HG03066 (cell line): ENCODE measurements around the gene PLCG2.
"Not testable (repeated sequence)": the region's sequence is repeated elsewhere in the genome, so short reads cannot be mapped to it uniquely, and the experiment has no call there.

ENCODE experiments used
- ATAC-seq: cut with Tn5 transposase; IDR thresholded peaks from one replicate; pipeline ENCODE4 v1.9.1; 2021; ENCODE audit warnings: low read depth; ENCODE audit not compliant: unreplicated experiment

The PLCG2 gene

GRCh38 chr16:81786868-81787267, 7.8 kb downstream of the PLCG2 start:
- no peak for ATAC-seq

- no peak for ATAC-seq
Observed at GRCh38 chr16:81787659-81788058, 8.6 kb downstream of the PLCG2 start.

- ATAC-seq, result no peak
Observed at GRCh38 chr16:81790277-81790676, 11.2 kb downstream of the PLCG2 start.

GRCh38 chr16:81790830-81791435, 11.8 kb downstream of the PLCG2 start:
- no peak for ATAC-seq

- no peak for ATAC-seq
Observed at GRCh38 chr16:81792828-81793227, 13.7 kb downstream of the PLCG2 start.

- ATAC-seq, result no peak
Observed at GRCh38 chr16:81795193-81795592, 16.1 kb downstream of the PLCG2 start.

- no peak for ATAC-seq
Observed at GRCh38 chr16:81796035-81796434, 16.9 kb downstream of the PLCG2 start.

- ATAC-seq, result no peak
Observed at GRCh38 chr16:81796583-81797346, 17.7 kb downstream of the PLCG2 start.

GRCh38 chr16:81797443-81797842, 18.4 kb downstream of the PLCG2 start:
- ATAC-seq, result peak; percentile 36

GRCh38 chr16:81798311-81799137, 19.4 kb downstream of the PLCG2 start:
- peak; percentile 59 for ATAC-seq

- no peak for ATAC-seq
Observed at GRCh38 chr16:81799138-81799504, 20.0 kb downstream of the PLCG2 start.

GRCh38 chr16:81801724-81802123, 22.6 kb downstream of the PLCG2 start:
- not testable (repeated sequence) for ATAC-seq

- no peak for ATAC-seq
Observed at GRCh38 chr16:81803332-81803731, 24.2 kb downstream of the PLCG2 start.

- ATAC-seq, result no peak
Observed at GRCh38 chr16:81804134-81804610, 25.1 kb downstream of the PLCG2 start.

GRCh38 chr16:81806696-81807095, 27.6 kb downstream of the PLCG2 start:
- no peak for ATAC-seq

- ATAC-seq, result no peak
Observed at GRCh38 chr16:81807767-81808358, 28.8 kb downstream of the PLCG2 start.

- ATAC-seq, result peak; percentile 78
Observed at GRCh38 chr16:81808933-81809480, 29.9 kb downstream of the PLCG2 start.

- no peak for ATAC-seq
Observed at GRCh38 chr16:81809567-81809966, 30.5 kb downstream of the PLCG2 start.

GRCh38 chr16:81810361-81810760, 31.3 kb downstream of the PLCG2 start:
- ATAC-seq, result no peak

GRCh38 chr16:81810894-81811538, 31.9 kb downstream of the PLCG2 start:
- peak; percentile 39 for ATAC-seq
